HepG2 (cell line): ENCODE data around the gene TSPAN17.

Experiments
- CTCF ChIP-seq: sonication (generic); formaldehyde crosslinking; IDR thresholded peaks from 2 replicates; pipeline ENCODE4 v1.5.0; 2020; ENCODE audit warnings: mild to moderate bottlenecking, missing genetic modification reagents, moderate library complexity
- ERF ChIP-seq: IDR thresholded peaks from 2 replicates; pipeline ENCODE4 v1.6.1; 2018; ENCODE audit warnings: missing biosample characterization, missing genetic modification reagents
- FOSL2 ChIP-seq: sonication (generic); formaldehyde crosslinking; IDR thresholded peaks from 2 replicates; pipeline ENCODE4 v1.4.0; 2020; ENCODE audit warnings: missing genetic modification reagents
- MXI1 ChIP-seq: IDR thresholded peaks from 3 replicates; pipeline ENCODE4 v1.6.1; 2012; ENCODE audit warnings: low read depth, low read length, inconsistent platforms, borderline replicate concordance
- POLR2AphosphoS5 ChIP-seq: IDR thresholded peaks from 2 replicates; pipeline ENCODE4 v1.6.1; 2012; ENCODE audit warnings: low read depth, low read length
- PRDM4 ChIP-seq: sonication (generic); formaldehyde crosslinking; IDR thresholded peaks from 2 replicates; pipeline ENCODE4 v1.9.0; 2021; ENCODE audit warnings: missing genetic modification reagents, borderline replicate concordance
- SRF ChIP-seq: IDR thresholded peaks from 2 replicates; pipeline ENCODE4 v1.6.1; 2011; ENCODE audit warnings: mild to moderate bottlenecking, low read depth, low read length, moderate library complexity
- ZFP41 ChIP-seq: sonication (generic); formaldehyde crosslinking; IDR thresholded peaks from 2 replicates; pipeline ENCODE4 v1.4.0; 2020; ENCODE audit warnings: mild to moderate bottlenecking, missing genetic modification reagents, borderline replicate concordance
- ZNF143 ChIP-seq: sonication (generic); formaldehyde crosslinking; IDR thresholded peaks from 2 replicates; pipeline ENCODE4 v1.4.0; 2020; ENCODE audit warnings: missing genetic modification reagents
- ZSCAN5A ChIP-seq: sonication (generic); formaldehyde crosslinking; IDR thresholded peaks from 2 replicates; pipeline ENCODE4 v1.8.0; 2022; ENCODE audit warnings: mild to moderate bottlenecking, missing genetic modification reagents, borderline replicate concordance
- ZXDC ChIP-seq: sonication (generic); formaldehyde crosslinking; IDR thresholded peaks from 2 replicates; pipeline ENCODE4 v1.5.0; 2020; ENCODE audit warnings: mild to moderate bottlenecking, missing genetic modification reagents

- TF ChIP-seq FOSL2 (CRISPR knock-in tag) (no peak), MXI1 (no peak), ZFP41 (CRISPR knock-in tag) (no peak), ERF (CRISPR knock-in tag) (no peak), SRF (no peak), PRDM4 (CRISPR knock-in tag) (no peak), POLR2AphosphoS5 (no peak), ZNF143 (no peak), ZSCAN5A (no peak), CTCF (CRISPR knock-in tag) (no peak), ZXDC (CRISPR knock-in tag) (no peak)
Measured at GRCh38 chr5:176625512-176625911, 21.8 kb upstream of the TSPAN17 start.
